ENCODE measurements around the gene OR2M4.
"Not testable (repeated sequence)": the region's sequence is repeated elsewhere in the genome, so short reads cannot be mapped to it uniquely, and the experiment has no call there.

The OR2M4 gene

DNA sequence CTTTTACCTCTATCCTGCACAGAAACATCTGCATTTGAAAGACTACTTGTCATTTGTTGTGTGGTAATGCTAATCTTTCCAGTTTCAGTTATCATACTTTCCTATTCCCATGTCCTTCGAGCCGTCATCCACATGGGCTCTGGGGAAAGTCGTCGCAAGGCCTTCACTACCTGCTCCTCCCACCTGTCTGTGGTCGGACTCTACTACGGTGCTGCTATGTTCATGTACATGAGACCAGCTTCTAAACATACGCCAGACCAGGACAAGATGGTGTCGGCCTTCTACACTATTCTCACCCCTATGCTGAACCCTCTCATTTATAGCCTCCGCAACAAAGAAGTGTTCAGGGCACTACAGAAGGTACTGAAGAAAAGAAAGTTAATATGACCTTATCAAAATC is 8.3 kb downstream of the OR2M4 start:
- Histone ChIP-seq H2AFZ (ENCODE audit: low read length) (no peak overlapping the region), H3K9ac (ENCODE audit: low read depth, low read length, poor library complexity, severe bottlenecking) (no peak overlapping the region), H3K4me3 (ENCODE audit: low read length, poor library complexity, severe bottlenecking) (no peak overlapping the region), H3K36me3 (ENCODE audit: insufficient read depth, low read length) (no peaks in the 10 kb centered on the region), H4K20me1 (ENCODE audit: insufficient read depth, low read length, poor library complexity, severe bottlenecking) (no peaks in the 10 kb centered on the region), H3K4me2 (ENCODE audit: low read depth, low read length, poor library complexity, severe bottlenecking) (no peak overlapping the region), H3K9me2 (replicated peaks; ENCODE audit: low read depth, low read length) (no peaks in the 10 kb centered on the region), H3K9me3 (ENCODE audit: insufficient read depth, low read depth, low read length) (no peaks in the 10 kb centered on the region), H3F3A (ENCODE audit: low read depth) (no peaks in the 10 kb centered on the region), H3K79me2 (ENCODE audit: insufficient read depth, low read length) (no peaks in the 10 kb centered on the region), H3K27me3 (ENCODE audit: insufficient read depth, low read length, poor library complexity, severe bottlenecking) (no peaks in the 10 kb centered on the region), H3K4me1 (ENCODE audit: insufficient read depth, low read length, poor library complexity, severe bottlenecking) (no peaks in the 10 kb centered on the region)
- TF ChIP-seq, protein P1, sequence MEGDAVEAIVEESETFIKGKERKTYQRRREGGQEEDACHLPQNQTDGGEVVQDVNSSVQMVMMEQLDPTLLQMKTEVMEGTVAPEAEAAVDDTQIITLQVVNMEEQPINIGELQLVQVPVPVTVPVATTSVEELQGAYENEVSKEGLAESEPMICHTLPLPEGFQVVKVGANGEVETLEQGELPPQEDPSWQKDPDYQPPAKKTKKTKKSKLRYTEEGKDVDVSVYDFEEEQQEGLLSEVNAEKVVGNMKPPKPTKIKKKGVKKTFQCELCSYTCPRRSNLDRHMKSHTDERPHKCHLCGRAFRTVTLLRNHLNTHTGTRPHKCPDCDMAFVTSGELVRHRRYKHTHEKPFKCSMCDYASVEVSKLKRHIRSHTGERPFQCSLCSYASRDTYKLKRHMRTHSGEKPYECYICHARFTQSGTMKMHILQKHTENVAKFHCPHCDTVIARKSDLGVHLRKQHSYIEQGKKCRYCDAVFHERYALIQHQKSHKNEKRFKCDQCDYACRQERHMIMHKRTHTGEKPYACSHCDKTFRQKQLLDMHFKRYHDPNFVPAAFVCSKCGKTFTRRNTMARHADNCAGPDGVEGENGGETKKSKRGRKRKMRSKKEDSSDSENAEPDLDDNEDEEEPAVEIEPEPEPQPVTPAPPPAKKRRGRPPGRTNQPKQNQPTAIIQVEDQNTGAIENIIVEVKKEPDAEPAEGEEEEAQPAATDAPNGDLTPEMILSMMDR (conservative IDR thresholded peaks at IDR 0.05; ENCODE audit: low read length), result no peak
- no peak for TF ChIP-seq EZH2phosphoT487 (IDR thresholded peaks at IDR 0.05; ENCODE audit: borderline replicate concordance)

DNA sequence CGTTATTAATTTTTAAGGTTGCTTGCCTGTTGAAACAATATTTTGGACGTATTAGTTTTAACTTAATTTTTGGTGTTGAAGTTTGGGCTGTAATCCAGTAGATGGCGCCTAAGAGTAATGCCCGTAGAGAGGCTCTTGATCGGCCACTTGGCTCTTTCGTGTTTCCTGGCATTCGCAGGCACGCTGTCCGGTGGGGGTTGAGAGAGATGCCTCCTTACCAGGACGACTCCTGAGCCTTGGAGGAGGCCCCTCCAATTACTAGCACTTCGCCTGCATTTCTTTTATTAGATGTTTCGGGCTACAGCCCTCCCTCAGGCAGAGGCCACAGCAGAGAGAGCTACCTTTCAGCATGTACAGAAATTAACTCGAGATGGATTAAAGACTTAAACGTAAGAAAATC is 12.0 kb downstream of the OR2M4 start:
- TF ChIP-seq, protein P1 (conservative IDR thresholded peaks at IDR 0.05; ENCODE audit: low read length), result peak; percentile 75
- TF ChIP-seq EZH2phosphoT487 (IDR thresholded peaks at IDR 0.05; ENCODE audit: borderline replicate concordance), result no peak
- H3K4me3 ChIP-seq (ENCODE audit: low read length, poor library complexity, severe bottlenecking), result no peak overlapping the region
- no peak overlapping the region for H2AFZ ChIP-seq (ENCODE audit: low read length)
- H3F3A ChIP-seq (ENCODE audit: low read depth), result no peaks in the 10 kb centered on the region
- no peaks in the 10 kb centered on the region for H3K9me3 ChIP-seq (ENCODE audit: insufficient read depth, low read depth, low read length)
- H3K9me2 ChIP-seq (replicated peaks; ENCODE audit: low read depth, low read length), result no peaks in the 10 kb centered on the region
- no peaks in the 10 kb centered on the region for H4K20me1 ChIP-seq (ENCODE audit: insufficient read depth, low read length, poor library complexity, severe bottlenecking)
- H3K4me1 ChIP-seq (ENCODE audit: insufficient read depth, low read length, poor library complexity, severe bottlenecking), result no peaks in the 10 kb centered on the region
- no peaks in the 10 kb centered on the region for H3K27me3 ChIP-seq (ENCODE audit: insufficient read depth, low read length, poor library complexity, severe bottlenecking)
- H3K36me3 ChIP-seq (ENCODE audit: insufficient read depth, low read length), result no peaks in the 10 kb centered on the region
- no peaks in the 10 kb centered on the region for H3K79me2 ChIP-seq (ENCODE audit: insufficient read depth, low read length)
- no peak overlapping the region for H3K9ac ChIP-seq (ENCODE audit: low read depth, low read length, poor library complexity, severe bottlenecking)
- no peak overlapping the region for H3K4me2 ChIP-seq (ENCODE audit: low read depth, low read length, poor library complexity, severe bottlenecking)

DNA sequence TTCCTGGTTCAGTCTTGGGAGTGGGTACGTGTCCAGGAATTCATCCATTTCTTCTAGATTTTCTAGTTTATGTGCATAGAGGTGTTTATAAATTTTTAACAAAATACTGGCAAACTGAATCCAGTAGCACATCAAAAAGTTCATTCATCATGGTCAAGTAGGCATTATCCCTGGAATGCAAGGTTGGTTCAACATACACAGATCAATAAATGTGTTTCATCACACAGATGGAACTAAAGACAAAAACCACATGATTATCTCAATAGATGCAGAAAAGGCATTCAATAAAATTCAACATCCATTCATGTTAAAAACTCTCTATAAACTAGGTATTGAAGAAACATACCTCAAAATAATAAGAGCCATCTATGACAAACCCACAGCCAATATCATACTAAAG is 28.1 kb downstream of the OR2M4 start:
- not testable (repeated sequence) for H3K27me3 ChIP-seq (ENCODE audit: insufficient read depth, low read length, poor library complexity, severe bottlenecking); H3K9me3 ChIP-seq (ENCODE audit: insufficient read depth, low read depth, low read length)

DNA sequence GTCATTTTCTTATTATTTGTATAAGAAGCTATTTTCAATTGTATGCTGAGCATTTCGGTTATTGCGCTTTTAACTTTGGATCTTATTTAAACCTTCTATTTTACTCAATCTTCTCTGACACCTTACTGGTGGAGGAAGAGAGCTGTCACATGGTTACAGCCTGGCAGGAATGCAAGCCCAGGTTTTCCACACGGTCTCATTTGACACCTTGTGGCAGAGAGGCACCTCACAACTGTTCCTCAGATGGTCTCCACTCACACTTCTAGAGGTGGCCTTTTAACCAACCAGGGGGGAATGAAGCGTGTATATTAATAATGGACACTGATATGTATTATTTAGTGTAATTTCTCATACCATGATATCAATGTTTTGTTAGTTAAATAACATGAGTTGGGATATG is 37.0 kb downstream of the OR2M4 start:
- H3K4me1 ChIP-seq (ENCODE audit: insufficient read depth, low read length, poor library complexity, severe bottlenecking), result no peaks in the 10 kb centered on the region
- no peaks in the 10 kb centered on the region for H3K9me2 ChIP-seq (replicated peaks; ENCODE audit: low read depth, low read length)
- H3F3A ChIP-seq (ENCODE audit: low read depth), result no peaks in the 10 kb centered on the region
- TF ChIP-seq EZH2phosphoT487 (IDR thresholded peaks at IDR 0.05; ENCODE audit: borderline replicate concordance), result no peak
- TF ChIP-seq, protein P1 (conservative IDR thresholded peaks at IDR 0.05; ENCODE audit: low read length), result no peak
- no peak overlapping the region for H3K4me3 ChIP-seq (ENCODE audit: low read length, poor library complexity, severe bottlenecking)
- H2AFZ ChIP-seq (ENCODE audit: low read length), result no peak overlapping the region
- no peaks in the 10 kb centered on the region for H3K79me2 ChIP-seq (ENCODE audit: insufficient read depth, low read length)
- H4K20me1 ChIP-seq (ENCODE audit: insufficient read depth, low read length, poor library complexity, severe bottlenecking), result no peaks in the 10 kb centered on the region
- H3K27me3 ChIP-seq (ENCODE audit: insufficient read depth, low read length, poor library complexity, severe bottlenecking), result no peaks in the 10 kb centered on the region
- no peak overlapping the region for H3K9ac ChIP-seq (ENCODE audit: low read depth, low read length, poor library complexity, severe bottlenecking)
- no peak overlapping the region for H3K4me2 ChIP-seq (ENCODE audit: low read depth, low read length, poor library complexity, severe bottlenecking)
- no peaks in the 10 kb centered on the region for H3K9me3 ChIP-seq (ENCODE audit: insufficient read depth, low read depth, low read length)
- no peaks in the 10 kb centered on the region for H3K36me3 ChIP-seq (ENCODE audit: insufficient read depth, low read length)

More for the DNA sequence above, 28.1 kb downstream of the OR2M4 start:
- not testable (repeated sequence) for H2AFZ ChIP-seq (ENCODE audit: low read length); H3K9me2 ChIP-seq (replicated peaks; ENCODE audit: low read depth, low read length); H3K4me3 ChIP-seq (ENCODE audit: low read length, poor library complexity, severe bottlenecking); H3K9ac ChIP-seq (ENCODE audit: low read depth, low read length, poor library complexity, severe bottlenecking); H3K4me2 ChIP-seq (ENCODE audit: low read depth, low read length, poor library complexity, severe bottlenecking); H3K4me1 ChIP-seq (ENCODE audit: insufficient read depth, low read length, poor library complexity, severe bottlenecking); H3K79me2 ChIP-seq (ENCODE audit: insufficient read depth, low read length); H3F3A ChIP-seq (ENCODE audit: low read depth); H4K20me1 ChIP-seq (ENCODE audit: insufficient read depth, low read length, poor library complexity, severe bottlenecking); H3K36me3 ChIP-seq (ENCODE audit: insufficient read depth, low read length)

DNA sequence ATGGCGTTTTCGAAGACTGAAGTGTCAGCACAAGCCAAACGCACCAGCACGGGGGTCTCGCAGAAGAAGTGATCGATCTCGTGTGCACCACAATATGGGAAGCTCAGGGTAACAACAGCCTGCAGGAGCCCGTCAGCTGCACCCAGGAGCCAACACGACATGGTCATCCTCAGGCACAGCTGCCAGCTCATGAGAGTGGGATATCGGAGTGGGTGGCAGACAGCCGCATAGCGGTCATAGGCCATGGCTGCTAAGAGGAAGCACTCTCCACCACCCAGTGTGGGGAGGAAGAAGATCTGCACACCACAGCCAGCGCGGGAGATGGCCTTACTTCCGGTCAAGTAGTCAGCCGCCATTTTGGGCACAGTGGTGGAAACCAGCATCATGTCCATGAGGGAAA is 42.0 kb downstream of the OR2M4 start:
- H3K4me1 ChIP-seq (ENCODE audit: insufficient read depth, low read length, poor library complexity, severe bottlenecking); H3F3A ChIP-seq (ENCODE audit: low read depth); H4K20me1 ChIP-seq (ENCODE audit: insufficient read depth, low read length, poor library complexity, severe bottlenecking); H3K27me3 ChIP-seq (ENCODE audit: insufficient read depth, low read length, poor library complexity, severe bottlenecking); H3K4me2 ChIP-seq (ENCODE audit: low read depth, low read length, poor library complexity, severe bottlenecking); H3K79me2 ChIP-seq (ENCODE audit: insufficient read depth, low read length); H3K9me2 ChIP-seq (replicated peaks; ENCODE audit: low read depth, low read length); H2AFZ ChIP-seq (ENCODE audit: low read length); H3K9ac ChIP-seq (ENCODE audit: low read depth, low read length, poor library complexity, severe bottlenecking); H3K4me3 ChIP-seq (ENCODE audit: low read length, poor library complexity, severe bottlenecking); H3K9me3 ChIP-seq (ENCODE audit: insufficient read depth, low read depth, low read length); H3K36me3 ChIP-seq (ENCODE audit: insufficient read depth, low read length): not testable (repeated sequence)
